Measurements from ENCODE around the gene MEGF6. TPM values are rescaled to one million over a fixed set of nuclear protein-coding genes. Genes with fewer than 3 reads are reported as not detected.
A peak's percentile ranks its signal among the peaks of the same experiment; 100 is the strongest.

Gene MEGF6
- total and polyA plus RNA-seq, 9 of the 15 experiments (the other 6 are each of a cell fraction or from before 2014, with no cell fraction given), result 0.03 to 1.7 (median 0.24) TPM; not detected in 3

GRCh38 chr1:3651026-3651929, 40.0 kb upstream of the MEGF6 start:
- ATAC-seq, result no peak
- Histone ChIP-seq H3K9ac (ENCODE audit: insufficient read depth in 1 of 2, low read depth in 2 of 2, low read length in 2 of 2) (peak overlapping the region in 1 of 2 experiments; percentile 85; a peak in 2 of 4 replicates), H3K9me1 (ENCODE audit: control insufficient read depth, insufficient read depth, low read length) (no peaks in the 10 kb centered on the region), H3K9me3 (replicated peaks; ENCODE audit: control insufficient read depth, insufficient read depth, low read depth, low read length) (no peaks in the 10 kb centered on the region), H3K79me2 (ENCODE audit: control insufficient read depth, insufficient read depth, low read length) (peaks cover 11% of the 10 kb centered on the region), H3K27ac (ENCODE audit: extremely low read depth, low read depth, low read length) (no peak overlapping the region), H3K4me3 (no peak overlapping the region), H4K20me1 (replicated peaks; ENCODE audit: control insufficient read depth, insufficient read depth, low read length) (peaks cover 3% of the 10 kb centered on the region; the same call in 1 of the 2 replicates), H3K36me3 (ENCODE audit: control insufficient read depth, insufficient read depth, low read length) (peaks cover 18% of the 10 kb centered on the region; the same call in 2 of the 3 replicates), H2AFZ (ENCODE audit: low read depth, low read length) (no peak overlapping the region), H3K4me1 (replicated peaks in 1 of 2; ENCODE audit: control insufficient read depth in 2 of 2, insufficient read depth in 2 of 2, low read length in 2 of 2) (peaks cover 11 to 38% of the 10 kb centered on the region in 2 experiments), H3K27me3 (ENCODE audit: control insufficient read depth in 2 of 2, insufficient read depth in 2 of 2, low read length in 2 of 2) (peaks cover 31 to 37% of the 10 kb centered on the region in 2 experiments), H3K4me2 (ENCODE audit: insufficient read depth, low read length) (peak overlapping the region; percentile 71; the same call in 1 of the 2 replicates)
- BruUV-seq (replicated peaks), result no TSS peak
- WGBS (ENCODE audit: insufficient coverage, low coverage, missing lambda C conversion rate), result 88% methylated on average over 49 of the region's 83 CpGs
- DNase-seq (ENCODE audit: extremely low read depth in 1 of 4, low spot score in 3 of 4), result peak in 3 of 4 experiments; percentile 23 to 59 (median 54)
- no peak for FAIRE-seq
- ChIA-PET CTCF (ENCODE audit: low intra/inter-chr PET ratio) (no interaction called here), POLR2A (interaction anchor here (0.7 kb wide), 1 partner anchor 9 kb away, joined by 3 read pairs; no protein-coding TSS in a partner anchor)
- in situ Hi-C loops (cut with MboI), result no loop called here
- intact Hi-C loops (cut with micrococcal nuclease), result no loop called here
- 0 out of 2 replicates have a peak, but pooled peaks have one; percentile 7 for TF ChIP-seq HNRNPL (IDR thresholded peaks at IDR 0.05; ENCODE audit: low read depth, low read length)
- TF ChIP-seq FIP1L1 (IDR thresholded peaks at IDR 0.05; ENCODE audit: low read depth, low read length, poor library complexity, severe bottlenecking), result peak; percentile 57
- no peak for TF ChIP-seq IFI16 (CRISPR knock-in tag; IDR thresholded peaks at IDR 0.05)
- no peak for TF ChIP-seq ZMIZ1 (IDR thresholded peaks at IDR 0.05; ENCODE audit: low read depth in 2 of 2, low read length in 2 of 2)
- TF ChIP-seq GTF3C2 (IDR thresholded peaks at IDR 0.05; ENCODE audit: borderline replicate concordance, extremely low read depth, insufficient read length), result no peak
- TF ChIP-seq TFAM (CRISPR knock-in tag; conservative IDR thresholded peaks at IDR 0.05), result no peak
- TF ChIP-seq ESRRB (CRISPR knock-in tag; IDR thresholded peaks at IDR 0.05; ENCODE audit: borderline replicate concordance), result no peak
- TF ChIP-seq FOXA3 (CRISPR knock-in tag; conservative IDR thresholded peaks at IDR 0.05 in 1 of 2, IDR thresholded peaks at IDR 0.05 in 1 of 2), result no peak
- no peak for TF ChIP-seq RBM39 (optimal IDR thresholded peaks at IDR 0.05; ENCODE audit: low read depth, low read length)
- peak; percentile 57 for TF ChIP-seq PCBP1 (IDR thresholded peaks at IDR 0.05; ENCODE audit: low read depth, low read length, poor library complexity, severe bottlenecking)

Data from K562 (cell line).